Right ventricle myocardium inferior (tissue), 1 donor: ENCODE data around the gene NFS1. TPM values are rescaled to one million over a fixed set of nuclear protein-coding genes. Genes with fewer than 3 reads are reported as not detected.
"Not testable (repeated sequence)": the region's sequence is repeated elsewhere in the genome, so short reads cannot be mapped to it uniquely, and the experiment has no call there.

Experiments used
- ATAC-seq: fragments of 200-7000 bp; cut with Tn5 transposase; one replicate; pipeline ENCODE4 v1.9.1; 2020; ENCODE audit warnings: mild to moderate bottlenecking, moderate library complexity
- DNase-seq: peaks from one replicate; pipeline ENCODE4 v3.0.0; 2021; ENCODE audit errors: missing footprints
- intact Hi-C: fragments of 100-400 bp; cut with DNase I; formaldehyde crosslinking; loops from one replicate; pipeline ENCODE4 v1.11.0; 2022
- total RNA-seq: library from RNA; stranded (reverse); fragmentation: NEBNext Ultra II Directional; extraction: Animal tissue kit (Norgen Biotek cat#: 25700); gene quantifications from one replicate; pipeline ENCODE4 v1.2.1, GENCODE V29; 2021
- donor health status: DM: no; HTN: yes; CAD: no; lungs with severe emphysema.

Gene NFS1
- total RNA-seq, 1 donor from 2014 or later, result 54.3 TPM

- intact Hi-C loops, result loop anchor here (2.0 to 5.0 kb wide), 2 partner anchors 33 to 95 kb away; partner anchors contain the start of genes CPNE1 and RBM12
- ATAC-seq (no peak), DNase-seq (no peak)
These were observed 1.4 kb downstream of the NFS1 start for GRCh38 chr20:35697696-35698297.

- ATAC-seq, result no peak
- intact Hi-C loops, result loop anchor here (5.0 kb wide), 1 partner anchor 94 kb away; no protein-coding TSS in a partner anchor
These were observed 3.2 kb downstream of the NFS1 start for GRCh38 chr20:35695978-35696377.

GRCh38 chr20:35695245-35695749 is 3.9 kb downstream of the NFS1 start:
- no peak for ATAC-seq
- intact Hi-C loops, result loop anchor here (5.0 kb wide), 1 partner anchor 93 kb away; no protein-coding TSS in a partner anchor
- DNase-seq, result no peak

More at GRCh38 chr20:35695978-35696377, 3.2 kb downstream of the NFS1 start:
- no peak for DNase-seq

GRCh38 chr20:35690265-35690664 is 8.9 kb downstream of the NFS1 start:
- ATAC-seq (no peak), DNase-seq (no peak)
- intact Hi-C loops, result no loop called here

GRCh38 chr20:35686872-35687271 is 12.3 kb downstream of the NFS1 start:
- ATAC-seq, intact Hi-C loops, DNase-seq: not testable (repeated sequence)

- ATAC-seq, DNase-seq, intact Hi-C loops: not testable (repeated sequence)
These were observed 13.8 kb downstream of the NFS1 start for GRCh38 chr20:35685368-35685767.

GRCh38 chr20:35681960-35682359 is 17.2 kb downstream of the NFS1 start:
- DNase-seq (no peak), ATAC-seq (no peak)
- intact Hi-C loops, result no loop called here

GRCh38 chr20:35680452-35681183 is 18.5 kb downstream of the NFS1 start:
- ATAC-seq, result no peak
- intact Hi-C loops, result no loop called here
- no peak for DNase-seq

GRCh38 chr20:35674921-35675320 is 24.2 kb downstream of the NFS1 start:
- ATAC-seq (no peak), DNase-seq (no peak)
- intact Hi-C loops, result no loop called here

- ATAC-seq (no peak), DNase-seq (no peak)
- intact Hi-C loops, result no loop called here
These were observed 25.3 kb downstream of the NFS1 start for GRCh38 chr20:35673884-35674283.

GRCh38 chr20:35669681-35670080 is 29.5 kb downstream of the NFS1 start:
- no peak for ATAC-seq
- DNase-seq, result no peak
- intact Hi-C loops, result no loop called here

- intact Hi-C loops, result no loop called here
- ATAC-seq (no peak), DNase-seq (no peak)
These were observed 29.9 kb downstream of the NFS1 start for GRCh38 chr20:35669221-35669620.

- intact Hi-C loops, result loop anchor here (2.0 kb wide), 1 partner anchor 33 kb away; the partner anchor contains the start of genes NFS1 and ROMO1
- DNase-seq, result no peak
- ATAC-seq, result no peak
These were observed 33.2 kb downstream of the NFS1 start for GRCh38 chr20:35665949-35666288.

- DNase-seq (peak; percentile 95), ATAC-seq (peak; percentile 98)
- intact Hi-C loops, result loop anchor here (2.0 kb wide), 1 partner anchor 34 kb away; the partner anchor contains the start of genes NFS1 and ROMO1
These were observed 34.5 kb downstream of the NFS1 start, which contains the start of the genes CPNE1 and RBM12 for GRCh38 chr20:35664466-35665206. CPNE1 (minus strand) TSS chr20:35664900; CDS start chr20:35632923, 31,977 bp downstream. RBM12 (minus strand) TSS chr20:35664900; CDS start chr20:35655322, 9,578 bp downstream.

- DNase-seq, result no peak
- ATAC-seq, result peak; percentile 1
- intact Hi-C loops, result loop anchor here (2.0 kb wide), 2 partner anchors 35 to 47 kb away; partner anchors contain the start of genes NFS1 and ROMO1
These were observed 35.4 kb downstream of the NFS1 start for GRCh38 chr20:35663516-35664465.

- no peak for ATAC-seq
- intact Hi-C loops, result loop anchor here (2.0 kb wide), 1 partner anchor 46 kb away; no protein-coding TSS in a partner anchor
- DNase-seq, result no peak
These were observed 36.6 kb downstream of the NFS1 start for GRCh38 chr20:35662551-35662950.

GRCh38 chr20:35661908-35662307 is 37.2 kb downstream of the NFS1 start:
- ATAC-seq (no peak), DNase-seq (no peak)
- intact Hi-C loops, result loop anchor here (2.0 kb wide), 1 partner anchor 45 kb away; no protein-coding TSS in a partner anchor

GRCh38 chr20:35661053-35661452 is 38.1 kb downstream of the NFS1 start:
- DNase-seq (no peak), ATAC-seq (no peak)
- intact Hi-C loops, result no loop called here
